ENCODE results near the gene OPCML. TPM values are rescaled to one million over a fixed set of nuclear protein-coding genes. Genes with fewer than 3 reads are reported as not detected.
A peak's percentile ranks its signal among the peaks of the same experiment; 100 is the strongest.

OPCML gene
- polyA plus RNA-seq, 1 donor from 2014 or later: not detected

DNA sequence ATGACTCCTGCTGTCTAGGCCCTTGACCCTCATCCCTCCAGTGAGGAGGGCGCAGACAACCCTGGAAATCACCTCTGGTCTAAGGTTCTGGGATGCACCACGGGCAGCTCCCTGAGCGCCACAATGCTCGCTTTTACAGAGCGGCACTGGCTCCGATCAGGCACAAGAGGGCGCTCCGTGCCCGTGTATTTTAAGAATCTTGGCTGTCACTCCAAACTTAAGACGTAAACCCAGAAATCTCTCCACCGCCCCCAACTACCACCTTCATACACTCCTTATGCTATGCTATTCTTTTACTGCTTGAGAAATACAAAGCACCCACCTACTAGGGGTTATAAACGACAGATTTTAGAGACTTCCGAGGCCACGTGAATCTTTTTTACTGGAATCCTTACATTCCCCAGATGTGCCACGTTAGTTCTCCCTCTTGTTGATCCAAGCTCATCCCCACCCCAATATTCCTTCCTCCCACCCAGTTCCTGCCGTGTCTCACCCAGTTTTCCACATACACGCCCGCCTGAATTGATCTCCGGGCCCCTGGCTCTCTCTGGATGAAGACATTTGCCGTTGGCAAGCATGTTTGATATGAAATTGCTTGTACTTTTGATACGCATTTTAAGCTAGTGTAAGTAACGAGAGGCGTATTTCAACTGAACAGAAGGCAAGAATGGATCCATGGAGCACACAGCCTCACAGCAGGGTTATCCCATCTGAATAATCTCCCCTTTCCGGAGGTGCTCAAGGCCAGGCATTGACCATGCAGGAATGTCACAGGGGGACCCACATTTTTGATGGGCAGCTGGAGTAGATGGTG lies 453.5 kb downstream of the OPCML start:
- Mint-ChIP-seq H3K9me3 (peaks cover 0 to 3% (median 0%) of the 10 kb centered on the region in 3 donors), H3K27me3 (peaks cover 7% of the 10 kb centered on the region), H3K36me3 (no peaks in the 10 kb centered on the region), H3K4me1 (peaks cover 0 to under 1% (median 0%) of the 10 kb centered on the region in 3 donors), H3K27ac (no peak overlapping the region), H3K4me3 (no peak overlapping the region)

DNA sequence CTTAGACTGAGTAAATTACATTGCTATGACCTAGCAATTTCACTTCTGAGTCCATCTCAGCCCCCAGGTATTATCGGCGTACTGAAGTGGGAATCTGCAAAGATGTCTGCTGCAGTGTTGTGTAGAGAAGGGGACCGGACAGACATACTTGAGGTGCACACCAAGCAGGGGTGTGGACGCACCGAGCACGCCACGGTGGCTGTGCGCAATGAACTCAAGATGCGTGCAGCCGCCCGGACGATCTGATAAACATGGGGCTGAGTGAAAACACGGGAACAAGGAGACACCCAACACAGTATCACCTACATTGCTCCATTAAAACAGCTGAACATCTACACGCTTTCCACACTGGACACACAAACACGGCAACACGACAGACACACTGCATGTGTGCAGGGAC lies 454.3 kb downstream of the OPCML start:
- H3K27ac Mint-ChIP-seq: no peak overlapping the region
- H3K4me3 Mint-ChIP-seq: no peak overlapping the region
- H3K4me1 Mint-ChIP-seq: no peaks in the 10 kb centered on the region
- peaks cover 3% of the 10 kb centered on the region for H3K27me3 Mint-ChIP-seq
- no peaks in the 10 kb centered on the region for H3K36me3 Mint-ChIP-seq
- H3K9me3 Mint-ChIP-seq: peaks cover 0 to 3% (median 0%) of the 10 kb centered on the region in 3 donors

DNA sequence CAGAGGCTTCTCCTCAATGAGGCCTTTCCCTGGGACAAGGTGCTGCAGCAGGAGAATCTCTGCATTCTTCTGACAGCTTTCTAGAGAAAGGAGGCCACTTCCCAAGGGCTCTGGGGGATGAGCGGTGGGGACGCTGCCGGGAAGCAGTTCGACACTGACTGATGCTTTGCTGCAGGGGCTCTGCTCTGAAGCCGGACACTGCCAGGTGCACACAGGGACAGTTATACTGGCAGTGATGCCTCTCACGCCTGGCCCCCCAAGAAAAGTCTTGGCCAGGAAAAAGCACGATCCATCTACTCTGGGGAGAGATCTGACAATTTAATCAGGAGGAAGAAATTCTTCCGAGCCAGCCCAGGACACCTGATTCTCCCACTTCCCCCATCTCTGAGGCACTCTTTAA lies 456.9 kb downstream of the OPCML start:
- Mint-ChIP-seq H3K36me3 (no peaks in the 10 kb centered on the region), H3K27ac (no peak overlapping the region), H3K9me3 (peaks cover 0 to 3% (median 0%) of the 10 kb centered on the region in 3 donors), H3K4me3 (no peak overlapping the region), H3K27me3 (peaks cover 3% of the 10 kb centered on the region), H3K4me1 (no peaks in the 10 kb centered on the region)

DNA sequence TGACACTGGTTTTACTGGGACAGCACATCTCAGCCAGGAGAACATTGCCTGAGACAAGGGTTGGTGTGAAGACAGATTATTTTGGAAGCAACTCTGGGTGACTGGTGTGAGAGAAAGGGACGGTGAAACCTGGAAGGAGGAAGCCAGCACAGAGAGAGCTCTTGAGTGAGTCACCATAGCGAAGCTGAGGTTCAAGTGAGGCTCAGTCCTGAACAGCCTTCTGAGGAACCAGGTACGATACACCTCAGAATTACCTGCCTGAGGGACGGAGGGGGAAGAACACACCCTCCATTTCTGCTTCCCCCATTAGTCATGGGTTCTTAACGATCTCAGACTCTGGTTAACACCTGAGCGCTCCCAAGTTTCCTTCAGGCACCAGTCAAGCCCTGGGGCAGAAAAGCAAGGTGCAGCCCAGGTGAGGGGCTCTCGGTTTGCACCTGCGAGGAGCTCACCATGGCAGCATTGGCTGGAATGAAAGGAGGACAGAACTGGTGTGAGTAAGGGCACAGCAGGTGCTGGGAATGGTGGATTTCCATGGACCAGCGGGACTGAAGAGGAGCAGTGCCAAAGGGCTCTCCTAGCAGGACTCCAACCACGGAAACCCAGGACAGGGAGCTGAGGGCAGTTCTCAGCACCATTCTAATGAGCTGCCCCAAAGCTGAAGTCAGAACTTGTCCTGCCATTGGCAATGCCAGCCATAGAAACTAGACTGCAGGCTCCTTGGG lies 459.3 kb downstream of the OPCML start:
- Mint-ChIP-seq H3K27ac (peak overlapping the region in 1 of 3 donors; percentile 17), H3K27me3 (peaks cover 2% of the 10 kb centered on the region), H3K9me3 (peaks cover 0 to 3% (median 0%) of the 10 kb centered on the region in 3 donors), H3K4me3 (no peak overlapping the region), H3K4me1 (no peaks in the 10 kb centered on the region), H3K36me3 (no peaks in the 10 kb centered on the region)

DNA sequence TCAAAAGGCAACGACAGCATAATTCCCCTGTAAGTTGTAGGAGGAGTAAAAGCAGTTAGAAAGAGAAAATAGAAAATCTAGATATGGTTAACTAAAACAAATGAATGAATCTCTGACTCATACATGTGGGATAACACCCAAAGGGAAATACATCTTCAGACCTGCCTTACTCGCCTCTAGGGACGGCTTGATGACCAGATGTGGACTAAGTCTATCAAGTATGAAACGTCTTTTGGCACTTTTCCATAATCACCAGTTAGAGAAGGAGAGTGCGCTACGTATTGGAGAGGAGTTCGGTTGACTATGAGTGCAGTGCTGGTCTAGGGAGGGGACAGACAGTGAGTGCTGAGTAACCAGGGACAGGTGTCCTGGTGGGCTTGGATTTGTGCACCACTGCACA lies 459.9 kb downstream of the OPCML start:
- H3K4me1 Mint-ChIP-seq: no peaks in the 10 kb centered on the region
- peak overlapping the region in 1 of 3 donors; percentile 17 for H3K27ac Mint-ChIP-seq
- peaks cover 0 to 3% (median 0%) of the 10 kb centered on the region in 3 donors for H3K9me3 Mint-ChIP-seq
- no peak overlapping the region for H3K4me3 Mint-ChIP-seq
- peaks cover 2% of the 10 kb centered on the region for H3K27me3 Mint-ChIP-seq
- H3K36me3 Mint-ChIP-seq: no peaks in the 10 kb centered on the region

DNA sequence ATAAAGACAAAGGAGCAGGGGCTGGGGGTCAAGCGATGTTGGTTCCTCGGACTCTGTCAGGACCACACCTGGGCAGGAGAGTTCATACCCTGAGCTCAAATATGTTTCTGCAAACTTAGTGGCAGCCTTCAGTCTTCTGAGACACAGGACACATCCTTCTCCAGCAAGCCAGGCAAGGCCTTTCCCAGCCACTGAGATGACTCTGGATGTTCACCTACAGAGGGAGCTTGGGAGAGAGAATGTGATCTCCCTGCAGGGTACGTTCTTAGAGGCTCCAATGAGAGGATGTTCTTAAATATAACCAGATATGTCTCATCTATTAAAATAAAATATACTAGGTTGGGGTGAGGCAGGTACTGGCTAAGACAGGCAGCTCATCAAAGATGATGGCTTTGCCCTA lies 461.5 kb downstream of the OPCML start:
- no peak overlapping the region for H3K27ac Mint-ChIP-seq
- peaks cover 0 to 3% (median under 1%) of the 10 kb centered on the region in 3 donors for H3K9me3 Mint-ChIP-seq
- no peaks in the 10 kb centered on the region for H3K4me1 Mint-ChIP-seq
- H3K4me3 Mint-ChIP-seq: no peak overlapping the region
- H3K36me3 Mint-ChIP-seq: no peaks in the 10 kb centered on the region
- H3K27me3 Mint-ChIP-seq: peaks cover 6% of the 10 kb centered on the region

DNA sequence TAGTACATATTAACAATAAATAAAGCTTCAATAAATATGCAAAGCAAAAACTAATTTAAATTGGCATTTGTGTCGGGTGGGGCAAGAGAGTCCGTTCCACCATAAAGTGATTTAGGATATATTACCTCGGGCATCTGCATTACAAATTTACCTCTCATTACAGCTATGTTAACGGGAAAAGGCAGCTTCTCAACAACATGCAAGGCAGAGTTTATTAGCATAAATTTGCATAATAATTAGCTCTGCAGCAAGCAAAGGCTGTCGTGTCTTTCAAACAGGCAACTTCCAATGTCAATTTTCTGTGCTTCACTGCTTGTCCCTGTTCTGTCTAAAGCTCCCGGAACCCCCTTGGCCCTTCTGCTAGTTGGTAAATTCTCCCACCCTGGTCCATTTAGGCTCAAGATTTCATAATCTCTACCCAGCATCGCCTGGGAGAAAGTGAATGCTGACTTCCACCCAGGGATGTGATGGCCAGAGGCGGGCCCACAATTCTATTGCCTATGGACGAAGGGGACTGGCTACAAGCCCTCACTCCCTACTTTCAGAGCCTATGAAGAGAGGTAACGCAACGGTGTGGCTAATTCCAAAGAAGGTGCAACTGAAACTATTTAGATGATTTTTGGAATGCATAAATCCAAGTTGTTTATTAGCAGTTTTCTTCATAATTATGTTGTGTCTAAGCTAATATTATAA lies 462.1 kb downstream of the OPCML start:
- no peak overlapping the region for H3K4me3 Mint-ChIP-seq
- H3K36me3 Mint-ChIP-seq: no peaks in the 10 kb centered on the region
- peaks cover 0 to 3% (median 2%) of the 10 kb centered on the region in 3 donors for H3K9me3 Mint-ChIP-seq
- H3K27ac Mint-ChIP-seq: no peak overlapping the region
- H3K27me3 Mint-ChIP-seq: peaks cover 6% of the 10 kb centered on the region
- H3K4me1 Mint-ChIP-seq: no peaks in the 10 kb centered on the region

DNA sequence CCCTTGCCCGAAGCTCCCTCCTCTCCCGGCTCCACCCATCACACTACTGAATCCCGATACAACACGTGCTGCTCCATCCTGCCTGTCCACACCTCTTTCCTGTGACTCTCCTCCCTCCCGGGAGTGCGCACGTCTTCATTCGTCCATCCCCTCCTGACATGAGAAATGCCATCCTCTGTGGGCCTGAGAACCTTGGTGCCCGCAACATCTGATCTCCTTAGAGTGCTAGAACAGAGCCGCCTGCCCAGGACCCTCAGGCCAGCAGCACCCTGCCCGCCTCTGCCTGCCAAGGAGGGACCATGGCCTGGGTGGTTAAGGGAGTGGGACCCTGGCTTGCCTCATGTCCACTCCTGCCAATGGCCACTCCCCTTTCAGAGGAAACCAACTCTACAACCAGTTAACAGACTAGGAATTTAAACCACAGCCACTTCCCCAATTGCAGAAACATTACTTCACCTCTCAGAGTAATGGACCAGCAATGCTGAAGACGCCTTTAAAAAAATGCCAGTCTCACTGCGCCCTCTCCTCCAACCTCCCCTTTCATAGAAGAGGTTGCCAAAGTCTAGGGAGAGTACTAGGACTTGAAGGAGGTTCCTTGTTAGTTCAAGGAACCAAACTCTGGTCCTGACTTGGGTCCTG lies 466.3 kb downstream of the OPCML start:
- Mint-ChIP-seq H3K4me3 (no peak overlapping the region), H3K9me3 (peaks cover 2 to 3% (median 2%) of the 10 kb centered on the region in 3 donors), H3K27me3 (peaks cover 15% of the 10 kb centered on the region), H3K4me1 (no peaks in the 10 kb centered on the region), H3K27ac (peak overlapping the region in 1 of 3 donors; percentile 78), H3K36me3 (no peaks in the 10 kb centered on the region)

DNA sequence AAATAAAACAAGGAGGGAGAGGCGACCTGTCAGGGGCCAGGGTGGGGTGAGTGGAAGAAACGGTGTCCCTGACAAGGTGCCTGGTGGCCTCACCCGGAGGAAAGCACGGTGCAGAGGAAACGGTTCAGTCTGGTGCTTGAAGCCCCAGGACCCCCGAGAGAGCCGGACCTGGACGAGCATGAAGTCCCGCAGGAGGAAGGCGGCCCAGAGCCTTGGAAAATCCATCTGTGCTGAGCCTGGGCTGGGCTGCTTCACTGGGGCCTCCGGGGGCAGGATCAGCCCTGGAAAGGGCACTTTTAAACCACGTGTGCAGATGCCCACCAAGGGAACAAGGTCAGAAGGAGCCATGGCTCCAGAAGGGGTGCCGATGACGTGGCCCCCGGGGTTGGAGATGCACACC lies 467.3 kb downstream of the OPCML start:
- Mint-ChIP-seq H3K4me3 (no peak overlapping the region), H3K9me3 (peaks cover 2 to 3% (median 3%) of the 10 kb centered on the region in 3 donors), H3K4me1 (no peaks in the 10 kb centered on the region), H3K36me3 (no peaks in the 10 kb centered on the region), H3K27ac (no peak overlapping the region), H3K27me3 (peaks cover 15% of the 10 kb centered on the region)

DNA sequence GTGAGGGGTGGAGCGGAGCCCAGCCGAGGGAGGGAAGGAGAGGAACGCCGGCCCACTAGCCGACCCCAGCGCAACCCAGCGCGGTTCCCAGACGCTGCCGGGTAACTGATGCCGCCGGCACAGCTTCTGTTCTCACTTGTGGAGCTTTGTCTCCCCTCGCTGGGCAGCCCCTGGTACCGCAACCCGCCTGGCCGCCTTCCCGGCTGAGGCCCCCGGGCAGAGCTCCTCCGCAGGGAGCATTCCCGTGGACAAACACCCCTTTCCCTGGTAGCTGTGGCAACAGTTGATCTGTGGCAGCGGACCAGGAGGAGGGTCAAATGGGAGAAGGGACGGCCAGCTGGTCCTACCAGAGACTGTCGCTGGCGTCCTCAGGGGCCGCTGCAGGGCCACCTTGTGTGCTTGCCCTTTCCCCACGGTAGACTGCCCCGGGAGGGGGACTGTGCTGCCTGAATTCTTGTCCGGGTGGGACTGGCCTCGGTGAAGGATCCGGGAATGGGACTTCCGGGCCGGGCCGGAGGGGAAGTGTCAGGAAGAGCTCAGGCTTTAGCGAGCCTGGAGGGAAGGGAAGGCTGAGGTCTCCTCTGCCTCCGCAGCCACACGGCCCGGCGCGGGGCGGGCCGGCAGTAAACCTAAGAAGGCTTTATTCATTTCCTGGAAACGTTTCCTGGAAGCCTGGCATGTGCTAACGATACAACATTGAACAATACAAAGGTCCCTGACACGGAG lies 468.0 kb downstream of the OPCML start:
- no peaks in the 10 kb centered on the region for H3K36me3 Mint-ChIP-seq
- H3K27me3 Mint-ChIP-seq: peaks cover 15% of the 10 kb centered on the region
- H3K4me1 Mint-ChIP-seq: no peaks in the 10 kb centered on the region
- H3K9me3 Mint-ChIP-seq: peaks cover 2 to 3% (median 3%) of the 10 kb centered on the region in 3 donors
- no peak overlapping the region for H3K4me3 Mint-ChIP-seq
- no peak overlapping the region for H3K27ac Mint-ChIP-seq

DNA sequence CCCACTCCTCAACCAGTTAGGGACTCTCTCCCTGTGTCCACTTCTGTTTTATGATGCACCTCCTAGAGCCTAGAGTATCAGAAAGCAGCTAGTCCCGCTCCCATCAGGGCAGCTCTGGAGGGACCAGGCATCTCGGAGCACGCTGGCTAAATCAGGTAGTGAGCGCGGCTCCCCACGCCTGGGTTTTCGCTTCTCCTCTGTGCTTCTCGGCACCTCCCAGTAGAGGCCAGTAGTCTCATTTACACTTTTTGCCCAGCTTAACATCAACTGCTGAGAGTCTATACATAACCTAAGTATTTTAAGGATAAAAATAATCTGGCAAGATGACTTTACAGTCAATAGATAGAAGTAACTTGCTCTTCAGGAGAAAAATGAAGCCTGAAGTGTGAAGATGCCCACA lies 473.8 kb downstream of the OPCML start:
- Mint-ChIP-seq H3K4me1 (no peaks in the 10 kb centered on the region), H3K27me3 (no peaks in the 10 kb centered on the region), H3K9me3 (peaks cover 1 to 4% (median 2%) of the 10 kb centered on the region in 3 donors), H3K27ac (no peak overlapping the region), H3K36me3 (no peaks in the 10 kb centered on the region), H3K4me3 (no peak overlapping the region)

DNA sequence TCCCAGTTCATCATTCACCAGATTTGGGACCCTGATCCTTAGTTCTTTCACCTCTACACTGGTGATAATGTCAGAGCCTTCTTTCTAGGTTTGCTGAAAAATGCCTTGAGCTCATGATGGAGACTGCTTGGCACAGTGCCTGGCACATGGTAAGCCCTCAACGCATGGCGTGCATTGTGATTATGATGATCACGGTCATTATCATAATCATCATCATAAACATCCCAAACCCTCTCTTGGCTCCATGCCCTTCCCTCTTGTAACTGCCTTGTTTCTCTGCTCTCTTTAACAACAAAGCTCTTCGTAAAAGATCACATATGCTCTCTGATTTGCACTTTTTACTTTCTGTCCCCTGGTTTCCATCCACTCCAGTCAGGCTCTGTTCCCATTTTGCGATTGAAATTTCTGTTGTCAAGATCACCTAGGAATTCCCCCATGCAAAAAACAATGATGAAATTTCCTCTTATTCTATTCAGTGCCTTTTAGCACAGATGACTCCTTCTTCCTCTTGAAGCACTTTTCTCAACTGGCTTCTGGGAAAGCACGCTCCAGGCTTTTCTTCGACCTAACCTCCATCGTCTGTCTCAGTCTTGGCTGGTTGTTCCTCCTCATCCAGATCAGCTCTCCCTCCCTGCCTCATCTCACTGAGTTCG lies 479.1 kb downstream of the OPCML start:
- H3K27me3 Mint-ChIP-seq: no peaks in the 10 kb centered on the region
- no peaks in the 10 kb centered on the region for H3K4me1 Mint-ChIP-seq
- H3K36me3 Mint-ChIP-seq: no peaks in the 10 kb centered on the region
- H3K9me3 Mint-ChIP-seq: peaks cover 0 to 11% (median 2%) of the 10 kb centered on the region in 3 donors
- no peak overlapping the region for H3K4me3 Mint-ChIP-seq
- H3K27ac Mint-ChIP-seq: no peak overlapping the region

DNA sequence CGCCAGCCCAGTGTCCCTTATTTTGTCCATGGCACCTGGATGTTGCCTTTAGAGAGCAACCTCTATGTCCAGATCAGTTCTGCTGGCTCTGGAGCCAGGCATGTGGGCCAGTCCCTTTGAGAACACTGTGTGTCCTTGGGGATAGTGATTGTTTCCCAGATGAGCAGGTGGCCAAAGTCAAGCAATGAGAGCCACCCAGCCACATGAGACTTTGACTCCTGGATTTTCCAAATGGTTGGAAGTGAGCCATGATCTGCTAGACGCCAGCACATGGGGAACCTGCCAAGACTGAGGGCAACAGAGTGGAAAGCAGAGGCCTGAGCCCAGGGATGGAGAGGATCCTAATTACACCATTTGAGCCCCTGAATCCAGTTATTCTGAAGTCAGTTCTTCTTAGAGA lies 479.8 kb downstream of the OPCML start:
- Mint-ChIP-seq H3K36me3 (no peaks in the 10 kb centered on the region), H3K4me3 (no peak overlapping the region), H3K27ac (no peak overlapping the region), H3K4me1 (no peaks in the 10 kb centered on the region), H3K9me3 (peaks cover 0 to 15% (median 0%) of the 10 kb centered on the region in 3 donors), H3K27me3 (no peaks in the 10 kb centered on the region)
